NCI-H2196 treated with DMSO at 0.1 percent for 48 hours (cell line): ENCODE measurements around the gene TIRAP.
A peak's percentile ranks its signal among the peaks of the same experiment; 100 is the strongest.
"Not testable (repeated sequence)": the region's sequence is repeated elsewhere in the genome, so short reads cannot be mapped to it uniquely, and the experiment has no call there.

ENCODE experiments used
- DNase-seq: peaks from one replicate; lab custom pipeline; 2025; ENCODE audit not compliant: unreplicated experiment; lab: John Stamatoyannopoulos, UW

Gene TIRAP

GRCh38 chr11:126282736-126283591 lies at the start of gene TIRAP:
TSS of gene TIRAP (plus strand) at chr11:126283093. CDS start at chr11:126290895, 7,802 bp downstream.
- peak; percentile 48 for DNase-seq

- no peak for DNase-seq
These were observed 49.5 kb upstream of the TIRAP start for GRCh38 chr11:126233391-126233790.

GRCh38 chr11:126246636-126247035 lies 36.3 kb upstream of the TIRAP start:
- no peak for DNase-seq

- DNase-seq = no peak
These were observed 29.6 kb upstream of the TIRAP start for GRCh38 chr11:126253265-126253664.

- no peak for DNase-seq
These were observed 28.1 kb upstream of the TIRAP start for GRCh38 chr11:126254819-126255218.

GRCh38 chr11:126255507-126255906 lies 27.4 kb upstream of the TIRAP start:
- not testable (repeated sequence) for DNase-seq

- no peak for DNase-seq
These were observed 26.7 kb upstream of the TIRAP start for GRCh38 chr11:126256216-126256615.

- no peak for DNase-seq
These were observed 25.7 kb upstream of the TIRAP start for GRCh38 chr11:126257144-126257543.

GRCh38 chr11:126257764-126258163 lies 25.1 kb upstream of the TIRAP start:
- no peak for DNase-seq

- DNase-seq = no peak
These were observed 20.7 kb upstream of the TIRAP start for GRCh38 chr11:126262216-126262615.

- DNase-seq = no peak
These were observed 19.4 kb upstream of the TIRAP start for GRCh38 chr11:126263489-126263888.

GRCh38 chr11:126265811-126266210 lies 17.1 kb upstream of the TIRAP start:
- no peak for DNase-seq

- no peak for DNase-seq
These were observed 15.2 kb upstream of the TIRAP start for GRCh38 chr11:126267650-126268049.

- DNase-seq = no peak
These were observed 14.6 kb upstream of the TIRAP start for GRCh38 chr11:126268361-126268707.

- DNase-seq = peak; percentile 98
These were observed 13.9 kb upstream of the TIRAP start, which contains the start of the genes FOXRED1 and SRPRA for GRCh38 chr11:126268708-126269579. TSS of gene FOXRED1 (plus strand) at chr11:126269154. CDS start at chr11:126269207, 53 bp downstream. TSS of gene SRPRA (minus strand) at chr11:126268895. CDS start at chr11:126268804, 91 bp downstream.

GRCh38 chr11:126277322-126277721 lies 5.6 kb upstream of the TIRAP start:
- DNase-seq = no peak

- DNase-seq = no peak
These were observed 5.1 kb upstream of the TIRAP start for GRCh38 chr11:126277780-126278179.

GRCh38 chr11:126279191-126279590 lies 3.7 kb upstream of the TIRAP start:
- no peak for DNase-seq

- no peak for DNase-seq
These were observed 2.3 kb upstream of the TIRAP start for GRCh38 chr11:126280595-126280994.

GRCh38 chr11:126281245-126281644 lies 1.6 kb upstream of the TIRAP start:
- DNase-seq = no peak

- DNase-seq = no peak
These were observed 1.2 kb upstream of the TIRAP start for GRCh38 chr11:126281666-126282175.

GRCh38 chr11:126282361-126282735 lies 545 bp upstream of the TIRAP start:
- no peak for DNase-seq
